Memory B cell (primary cell): ENCODE data around the gene GALNT10.
A peak's percentile ranks its signal among the peaks of the same experiment; 100 is the strongest.

Experiments
- ATAC-seq: fragments of 150-1000 bp; cut with Tn5 transposase; 2 replicates; pipeline ENCODE4 v1.10.0; 2021; ENCODE audit warnings: low read depth, mild to moderate bottlenecking, moderate library complexity
- DNase-seq, 2 donors: peaks; one replicate each; pipeline ENCODE4 v3.0.0; 2022; ENCODE audit warnings: low spot score in 2 of 2
- H3K27ac Mint-ChIP-seq: one replicate; pipeline ENCODE4 v1.8.0; 2022; ENCODE audit warnings: mild to moderate bottlenecking, moderate library complexity, mixed read lengths
- H3K27me3 Mint-ChIP-seq: one replicate; pipeline ENCODE4 v1.8.0; 2022; ENCODE audit warnings: mixed read lengths
- H3K36me3 Mint-ChIP-seq: one replicate; pipeline ENCODE4 v1.8.0; 2022; ENCODE audit warnings: mild to moderate bottlenecking, mixed read lengths
- H3K4me1 Mint-ChIP-seq: one replicate; pipeline ENCODE4 v1.8.0; 2022; ENCODE audit warnings: mixed read lengths
- H3K4me3 Mint-ChIP-seq: one replicate; pipeline ENCODE4 v1.8.0; 2022; ENCODE audit warnings: mild to moderate bottlenecking, moderate library complexity, mixed read lengths
- H3K9me3 Mint-ChIP-seq: one replicate; pipeline ENCODE4 v1.8.0; 2022; ENCODE audit warnings: mixed read lengths

The GALNT10 gene

DNA sequence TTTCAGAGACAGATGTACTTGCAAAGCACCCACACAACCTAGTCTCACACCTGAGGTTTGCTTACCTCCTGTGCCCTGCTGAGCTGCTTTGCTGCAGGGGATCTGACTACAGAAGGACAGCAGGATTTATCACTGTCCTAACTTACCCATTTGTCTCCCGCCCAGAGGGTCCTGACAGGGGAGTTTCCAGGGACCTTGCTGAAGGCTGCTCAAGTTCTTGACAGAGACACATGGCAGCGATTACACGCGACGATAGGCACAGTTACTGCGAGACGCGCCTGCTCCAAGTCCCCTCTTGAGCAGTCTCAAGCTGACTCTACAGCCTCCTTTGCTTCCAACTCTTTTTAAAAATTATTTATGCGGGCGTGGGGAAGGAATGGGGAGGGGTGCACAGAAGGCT, 24.6 kb upstream of the GALNT10 start:
- Mint-ChIP-seq H3K9me3 (no peaks in the 10 kb centered on the region), H3K27ac (no peak overlapping the region), H3K27me3 (peaks cover 19% of the 10 kb centered on the region), H3K4me3 (no peak overlapping the region), H3K36me3 (no peaks in the 10 kb centered on the region), H3K4me1 (no peaks in the 10 kb centered on the region)
- no peak for DNase-seq
- ATAC-seq, result no peak

- Mint-ChIP-seq H3K9me3 (no peaks in the 10 kb centered on the region), H3K27me3 (peaks cover 19% of the 10 kb centered on the region), H3K4me3 (no peak overlapping the region), H3K27ac (no peak overlapping the region), H3K4me1 (no peaks in the 10 kb centered on the region), H3K36me3 (no peaks in the 10 kb centered on the region)
- ATAC-seq, result no peak
- DNase-seq, result no peak
Observed at GRCh38 chr5:154166901-154167791, 23.4 kb upstream of the GALNT10 start.

GRCh38 chr5:154168395-154168794, 22.1 kb upstream of the GALNT10 start:
- H3K9me3 Mint-ChIP-seq, result no peaks in the 10 kb centered on the region
- H3K4me3 Mint-ChIP-seq, result no peak overlapping the region
- H3K4me1 Mint-ChIP-seq, result no peaks in the 10 kb centered on the region
- peaks cover 17% of the 10 kb centered on the region for H3K27me3 Mint-ChIP-seq
- no peak overlapping the region for H3K27ac Mint-ChIP-seq
- ATAC-seq (no peak), DNase-seq (no peak)
- H3K36me3 Mint-ChIP-seq, result no peaks in the 10 kb centered on the region

GRCh38 chr5:154172785-154173184, 17.7 kb upstream of the GALNT10 start:
- Mint-ChIP-seq H3K4me3 (no peak overlapping the region), H3K4me1 (no peaks in the 10 kb centered on the region), H3K27me3 (peaks cover 10% of the 10 kb centered on the region), H3K36me3 (no peaks in the 10 kb centered on the region), H3K27ac (no peak overlapping the region), H3K9me3 (no peaks in the 10 kb centered on the region)
- DNase-seq, result no peak
- ATAC-seq, result no peak

DNA sequence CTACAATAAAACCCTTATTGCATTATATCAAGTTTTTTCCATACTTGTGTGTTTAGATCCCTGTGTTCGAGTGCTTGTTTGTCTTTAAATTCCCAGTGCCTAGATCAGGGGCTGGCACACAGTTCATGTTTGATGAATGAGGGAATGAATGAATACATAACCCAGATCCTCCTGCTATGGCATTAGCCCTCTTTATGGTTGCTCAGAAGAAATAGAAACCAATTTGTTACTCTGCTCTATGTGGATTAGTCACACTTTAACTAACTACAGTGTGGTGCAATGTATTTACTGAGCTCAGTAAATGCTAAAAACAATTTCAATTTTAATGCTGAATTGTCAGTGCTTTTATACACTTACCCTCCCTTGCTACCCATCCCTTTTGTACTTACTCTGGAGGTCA, 16.4 kb upstream of the GALNT10 start:
- Mint-ChIP-seq H3K4me3 (no peak overlapping the region), H3K36me3 (no peaks in the 10 kb centered on the region), H3K4me1 (no peaks in the 10 kb centered on the region), H3K27me3 (peaks cover 13% of the 10 kb centered on the region), H3K9me3 (no peaks in the 10 kb centered on the region), H3K27ac (no peak overlapping the region)
- ATAC-seq, result no peak
- no peak for DNase-seq

DNA sequence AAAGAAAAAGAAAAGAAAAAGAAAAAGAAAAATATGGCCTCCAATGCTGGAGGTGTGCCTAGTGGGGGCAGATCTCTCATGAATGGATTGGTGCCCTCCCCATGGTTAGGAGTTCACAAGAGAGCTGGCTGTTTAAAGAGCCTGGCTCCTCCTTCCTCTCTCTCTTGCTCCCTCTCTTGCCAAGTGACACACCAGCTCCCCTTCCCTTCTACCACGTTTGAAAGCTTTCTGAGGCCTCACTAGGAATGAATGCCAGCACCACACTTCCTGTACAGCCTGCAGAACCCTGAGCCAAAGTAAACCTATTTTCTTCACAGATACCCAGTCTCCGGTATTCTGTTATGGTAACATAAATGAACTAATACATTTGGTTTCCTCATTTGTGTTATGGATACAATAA, 14.4 kb upstream of the GALNT10 start:
- Mint-ChIP-seq H3K27me3 (peaks cover 7% of the 10 kb centered on the region), H3K9me3 (no peaks in the 10 kb centered on the region), H3K36me3 (no peaks in the 10 kb centered on the region), H3K4me1 (peaks cover 2% of the 10 kb centered on the region), H3K27ac (no peak overlapping the region), H3K4me3 (no peak overlapping the region)
- ATAC-seq (no peak), DNase-seq (no peak)

DNA sequence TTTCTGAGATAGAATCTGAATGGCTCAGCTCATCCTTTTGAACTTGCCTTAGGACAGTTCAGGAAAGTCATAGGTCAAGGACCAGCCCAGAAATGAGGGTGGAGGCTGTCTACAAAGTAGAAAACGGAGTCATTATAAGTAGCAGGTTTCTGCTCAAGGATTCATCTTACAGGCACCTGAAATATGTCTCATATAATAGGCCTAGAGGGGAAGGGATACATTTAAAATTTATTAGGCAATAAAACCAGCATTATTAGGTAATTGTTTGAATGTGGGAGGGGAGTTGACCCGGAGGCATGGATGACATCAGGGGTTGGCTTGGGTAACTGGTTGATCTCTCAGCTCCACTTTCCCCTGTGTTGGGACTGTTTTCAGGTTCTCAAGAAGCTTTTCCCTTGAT, 11.9 kb upstream of the GALNT10 start:
- H3K27me3 Mint-ChIP-seq, result peaks cover 5% of the 10 kb centered on the region
- ATAC-seq (no peak), DNase-seq (no peak)
- H3K27ac Mint-ChIP-seq, result no peak overlapping the region
- no peaks in the 10 kb centered on the region for H3K9me3 Mint-ChIP-seq
- no peaks in the 10 kb centered on the region for H3K36me3 Mint-ChIP-seq
- H3K4me1 Mint-ChIP-seq, result peaks cover 9% of the 10 kb centered on the region
- H3K4me3 Mint-ChIP-seq, result no peak overlapping the region

GRCh38 chr5:154179846-154180710, 10.5 kb upstream of the GALNT10 start:
- DNase-seq (peak in 1 of 2 donors; percentile 28), ATAC-seq (peak; percentile 93)
- Mint-ChIP-seq H3K27me3 (peaks cover 3% of the 10 kb centered on the region), H3K36me3 (no peaks in the 10 kb centered on the region), H3K9me3 (no peaks in the 10 kb centered on the region), H3K4me3 (no peak overlapping the region), H3K4me1 (peaks cover 15% of the 10 kb centered on the region), H3K27ac (no peak overlapping the region)

- H3K4me1 Mint-ChIP-seq, result peaks cover 17% of the 10 kb centered on the region
- ATAC-seq, result no peak
- DNase-seq, result no peak
- no peak overlapping the region for H3K27ac Mint-ChIP-seq
- H3K4me3 Mint-ChIP-seq, result no peak overlapping the region
- no peaks in the 10 kb centered on the region for H3K9me3 Mint-ChIP-seq
- peaks cover 3% of the 10 kb centered on the region for H3K27me3 Mint-ChIP-seq
- no peaks in the 10 kb centered on the region for H3K36me3 Mint-ChIP-seq
Observed at GRCh38 chr5:154181161-154181560, 9.4 kb upstream of the GALNT10 start.

- H3K9me3 Mint-ChIP-seq, result no peaks in the 10 kb centered on the region
- peaks cover 44% of the 10 kb centered on the region for H3K4me1 Mint-ChIP-seq
Observed at GRCh38 chr5:154189256-154189818, 1.2 kb upstream of the GALNT10 start.

DNA sequence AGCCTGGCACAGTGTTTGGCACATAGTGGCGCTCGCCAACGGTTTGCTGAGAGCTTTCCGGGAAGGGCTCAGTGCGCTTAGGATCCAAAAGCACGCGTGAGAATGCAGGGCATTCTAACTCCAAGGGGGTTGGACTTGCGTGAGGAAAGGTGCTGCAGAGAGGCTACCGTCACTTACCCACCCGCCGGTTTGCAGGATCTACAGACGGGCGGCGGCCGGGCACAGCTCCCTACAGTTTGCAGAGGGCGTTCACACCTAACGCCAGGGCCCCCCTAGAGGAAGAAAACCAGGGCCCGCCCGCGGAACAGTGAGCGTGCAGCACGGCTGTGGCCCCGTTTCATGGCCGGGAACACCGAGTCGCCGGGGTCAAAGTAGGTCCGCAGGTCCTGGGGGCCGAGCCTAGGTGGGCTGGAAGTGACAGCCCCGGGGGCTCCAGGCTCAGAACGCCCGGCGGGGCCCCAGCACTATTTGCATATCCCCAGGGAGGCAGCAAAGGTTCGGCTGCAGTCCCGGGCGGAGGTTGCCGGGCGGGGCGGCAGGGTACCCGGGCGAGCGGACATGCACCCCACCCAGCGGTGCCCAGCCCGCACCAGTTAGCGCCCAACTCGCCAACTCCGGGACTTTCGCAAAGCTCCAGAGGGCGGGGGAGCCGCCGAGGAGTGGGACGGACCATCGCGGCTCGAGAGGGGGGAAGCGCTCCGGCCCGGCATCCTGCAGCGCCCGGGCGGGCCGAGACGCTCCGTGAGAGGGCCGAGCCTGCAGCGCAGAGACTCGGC, 526 bp upstream of the GALNT10 start:
- no peaks in the 10 kb centered on the region for H3K27me3 Mint-ChIP-seq
- ATAC-seq (peak; percentile 83), DNase-seq (peak; percentile 86 to 92)
- H3K4me1 Mint-ChIP-seq, result peaks cover 49% of the 10 kb centered on the region
- H3K9me3 Mint-ChIP-seq, result no peaks in the 10 kb centered on the region
- H3K36me3 Mint-ChIP-seq, result peaks cover 1% of the 10 kb centered on the region
- H3K27ac Mint-ChIP-seq, result peak overlapping the region; percentile 86
- peak overlapping the region; percentile 92 for H3K4me3 Mint-ChIP-seq

More at GRCh38 chr5:154189256-154189818, 1.2 kb upstream of the GALNT10 start:
- ATAC-seq (peak; percentile 2), DNase-seq (no peak)
- H3K27ac Mint-ChIP-seq, result peak overlapping the region; percentile 86
- no peaks in the 10 kb centered on the region for H3K27me3 Mint-ChIP-seq
- H3K4me3 Mint-ChIP-seq, result peak overlapping the region; percentile 92
- H3K36me3 Mint-ChIP-seq, result peaks cover 1% of the 10 kb centered on the region

DNA sequence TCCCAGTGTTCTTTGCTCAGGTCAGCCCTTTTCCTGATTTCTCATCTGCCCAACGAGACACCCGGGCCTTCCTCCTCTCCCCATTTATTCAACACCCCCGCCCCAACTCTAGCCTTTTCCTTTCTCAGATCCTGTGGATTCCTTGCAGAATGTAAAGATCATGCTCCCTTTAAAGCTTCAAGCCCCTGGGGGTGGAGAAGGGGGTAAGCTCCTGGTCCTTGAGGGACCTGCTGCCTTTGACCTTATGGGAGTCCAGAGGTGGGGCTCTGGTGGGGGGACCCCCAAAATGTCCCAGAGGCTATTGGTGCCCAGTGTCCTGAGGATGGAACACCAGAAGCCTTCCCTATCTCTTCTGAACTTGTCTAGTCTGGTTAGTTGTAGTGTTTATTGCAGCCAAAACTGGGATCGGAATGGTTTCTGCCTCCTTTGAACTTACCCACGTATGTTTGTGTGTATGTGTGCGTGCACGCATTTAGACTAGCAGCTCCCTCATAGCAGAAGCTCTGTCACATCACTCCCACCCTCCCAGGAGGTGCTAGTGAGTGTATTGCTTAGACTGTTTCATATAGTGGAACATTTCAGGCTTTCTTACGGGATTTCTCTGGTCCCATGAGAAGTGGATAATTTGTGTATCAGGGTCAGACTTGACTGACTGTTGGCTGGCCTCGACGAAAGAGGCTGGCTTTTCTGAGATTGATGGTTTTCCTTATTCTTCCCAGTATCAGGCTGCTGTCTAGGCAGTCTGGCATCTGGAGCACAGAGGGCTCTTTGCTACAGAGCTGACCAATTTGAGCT, 1.1 kb downstream of the GALNT10 start:
- Mint-ChIP-seq H3K27ac (peak overlapping the region; percentile 95), H3K4me3 (peak overlapping the region; percentile 99), H3K4me1 (peaks cover 49% of the 10 kb centered on the region), H3K9me3 (no peaks in the 10 kb centered on the region), H3K36me3 (peaks cover 8% of the 10 kb centered on the region), H3K27me3 (no peaks in the 10 kb centered on the region)
- DNase-seq (no peak), ATAC-seq (no peak)

DNA sequence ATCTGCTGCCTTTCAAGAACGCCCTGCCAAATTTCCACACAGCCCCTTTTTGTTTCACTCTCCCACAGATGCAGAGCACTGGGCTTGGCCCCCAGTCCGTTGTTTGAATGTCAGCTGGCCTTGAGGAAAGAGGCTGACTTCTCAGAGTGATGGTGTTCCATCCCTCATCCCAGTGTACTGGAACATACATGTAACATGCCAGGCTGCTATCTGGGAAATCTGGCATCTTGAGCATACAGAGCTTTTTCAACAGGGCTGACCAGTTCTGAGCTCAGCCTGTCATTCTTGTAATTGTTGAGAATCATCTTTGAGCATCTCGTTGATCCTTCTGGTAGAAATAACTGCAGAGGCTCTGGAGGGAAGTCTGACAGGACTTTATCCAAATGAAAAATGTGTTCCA, 2.8 kb downstream of the GALNT10 start:
- H3K9me3 Mint-ChIP-seq, result no peaks in the 10 kb centered on the region
- H3K4me1 Mint-ChIP-seq, result peaks cover 57% of the 10 kb centered on the region
- DNase-seq (no peak), ATAC-seq (no peak)
- peak overlapping the region; percentile 95 for H3K27ac Mint-ChIP-seq
- no peak overlapping the region for H3K4me3 Mint-ChIP-seq
- H3K36me3 Mint-ChIP-seq, result peaks cover 19% of the 10 kb centered on the region
- H3K27me3 Mint-ChIP-seq, result no peaks in the 10 kb centered on the region
